ENCODE data around the gene TUBGCP2.

DNA sequence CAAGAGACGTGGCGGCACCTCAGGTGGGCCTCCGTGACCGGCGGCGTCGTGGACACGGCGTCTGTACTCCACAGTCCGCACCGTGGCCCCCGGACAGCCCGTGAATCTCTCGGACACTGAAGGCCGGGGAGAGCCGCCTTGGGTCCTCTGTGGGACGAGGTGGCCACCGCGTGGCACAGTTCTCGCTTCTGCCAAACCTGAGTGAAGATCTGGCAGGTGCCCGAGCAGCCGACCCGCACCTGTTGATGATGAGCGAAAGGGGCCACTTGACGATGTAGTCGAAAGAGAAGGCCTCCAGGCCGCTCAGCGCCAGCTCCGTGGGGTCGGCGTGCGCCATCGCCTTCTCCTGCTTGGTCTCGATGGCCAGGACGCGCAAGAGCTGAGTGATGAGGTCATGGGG lies 23.5 kb downstream of the TUBGCP2 start:
- TF ChIP-seq TARDBP (IDR thresholded peaks at IDR 0.05) (no peak), FOXA1 (IDR thresholded peaks at IDR 0.05) (no peak)
